ENCODE data around the gene KRTAP23-1. TPM values are rescaled to one million over a fixed set of nuclear protein-coding genes. Genes with fewer than 3 reads are reported as not detected.

The KRTAP23-1 gene
- total RNA-seq, 1 experiment from 2014 or later: not detected

GRCh38 chr21:30340714-30341573, 7.5 kb downstream of the KRTAP23-1 start:
- intact Hi-C loops (cut with micrococcal nuclease): loop anchor here (1.0 to 10.0 kb wide), 5 partner anchors 68 to 745 kb away; partner anchors contain the start of gene KRTAP19-5
- H3K4me2 ChIP-seq (ENCODE audit: low read length): no peak overlapping the region
- H3K9me3 ChIP-seq (ENCODE audit: low read length): 0 out of 2 replicates have a peak, but pooled peaks cover 3% of the 10 kb centered on the region
- peak; percentile 82 for ATAC-seq
- peak; percentile 83 for DNase-seq
- POLR2A ChIA-PET (ENCODE audit: unreplicated experiment): no interaction called here
- H3K9ac ChIP-seq (ENCODE audit: low read length): no peak overlapping the region
- H3F3A ChIP-seq (ENCODE audit: low read length, unreplicated experiment): no peaks in the 10 kb centered on the region
- BruUV-seq (replicated peaks): no TSS peak
- TF ChIP-seq EZH2phosphoT487 (IDR thresholded peaks at IDR 0.05; ENCODE audit: borderline replicate concordance, low read length): no peak
- TF ChIP-seq CTCF (conservative IDR thresholded peaks at IDR 0.05; ENCODE audit: low read depth, low read length): peak; percentile 96
- no peak for TF ChIP-seq EZH2 (IDR thresholded peaks at IDR 0.05; ENCODE audit: low read length, unreplicated experiment)
- no peaks in the 10 kb centered on the region for H3K79me2 ChIP-seq (ENCODE audit: low read length)
- no peak overlapping the region for H2AFZ ChIP-seq (ENCODE audit: low read length)
- H3K36me3 ChIP-seq (ENCODE audit: low read depth, low read length): no peaks in the 10 kb centered on the region
- H4K20me1 ChIP-seq (ENCODE audit: low read length): no peaks in the 10 kb centered on the region
- H3K4me1 ChIP-seq (ENCODE audit: insufficient read depth, low read length): peaks cover 19% of the 10 kb centered on the region
- H3K27me3 ChIP-seq (ENCODE audit: low read length): peaks cover 10% of the 10 kb centered on the region; the same call in 1 of the 2 replicates
- CTCF ChIA-PET: no interaction called here
- H3K9me2 ChIP-seq (replicated peaks; ENCODE audit: low read length): no peaks in the 10 kb centered on the region
- no peak overlapping the region for H3K4me3 ChIP-seq (ENCODE audit: low read length)
- peak overlapping the region; percentile 78 for H3K27ac ChIP-seq (ENCODE audit: low read length)

- H3K9me2 ChIP-seq (replicated peaks; ENCODE audit: low read length): no peaks in the 10 kb centered on the region
- H3K9ac ChIP-seq (ENCODE audit: low read length): peak overlapping the region; percentile 44
- no peaks in the 10 kb centered on the region for H3K36me3 ChIP-seq (ENCODE audit: low read depth, low read length)
- H3K79me2 ChIP-seq (ENCODE audit: low read length): no peaks in the 10 kb centered on the region
- H3K9me3 ChIP-seq (ENCODE audit: low read length): no peaks in the 10 kb centered on the region
- no peaks in the 10 kb centered on the region for H3F3A ChIP-seq (ENCODE audit: low read length, unreplicated experiment)
- H3K27me3 ChIP-seq (ENCODE audit: low read length): peaks cover 7% of the 10 kb centered on the region; the same call in 1 of the 2 replicates
- no TSS peak for BruUV-seq (replicated peaks)
- CTCF ChIA-PET: no interaction called here
- POLR2A ChIA-PET (ENCODE audit: unreplicated experiment): no interaction called here
- H3K4me2 ChIP-seq (ENCODE audit: low read length): no peak overlapping the region
- ATAC-seq: peak; percentile 33; the same call in 1 of the 2 replicates
- DNase-seq: peak; percentile 38
- no peaks in the 10 kb centered on the region for H4K20me1 ChIP-seq (ENCODE audit: low read length)
- H3K4me3 ChIP-seq (ENCODE audit: low read length): no peak overlapping the region
- H3K4me1 ChIP-seq (ENCODE audit: insufficient read depth, low read length): peaks cover 19% of the 10 kb centered on the region
- TF ChIP-seq CTCF (conservative IDR thresholded peaks at IDR 0.05; ENCODE audit: low read depth, low read length) (no peak), EZH2 (IDR thresholded peaks at IDR 0.05; ENCODE audit: low read length, unreplicated experiment) (no peak), EZH2phosphoT487 (IDR thresholded peaks at IDR 0.05; ENCODE audit: borderline replicate concordance, low read length) (no peak)
- intact Hi-C loops (cut with micrococcal nuclease): no loop called here
- peak overlapping the region; percentile 78 for H3K27ac ChIP-seq (ENCODE audit: low read length)
- no peak overlapping the region for H2AFZ ChIP-seq (ENCODE audit: low read length)
These were observed 9.7 kb downstream of the KRTAP23-1 start for GRCh38 chr21:30338717-30339116.

- ATAC-seq (no peak), DNase-seq (peak; percentile 58)
- peak overlapping the region; percentile 44; the same call in 1 of the 2 replicates for H3K9ac ChIP-seq (ENCODE audit: low read length)
- H2AFZ ChIP-seq (ENCODE audit: low read length): no peak overlapping the region
- peak overlapping the region; percentile 78 for H3K27ac ChIP-seq (ENCODE audit: low read length)
- H3K4me3 ChIP-seq (ENCODE audit: low read length): no peak overlapping the region
- H3K4me2 ChIP-seq (ENCODE audit: low read length): no peak overlapping the region
- H3K9me3 ChIP-seq (ENCODE audit: low read length): no peaks in the 10 kb centered on the region
- H4K20me1 ChIP-seq (ENCODE audit: low read length): no peaks in the 10 kb centered on the region
- no peaks in the 10 kb centered on the region for H3F3A ChIP-seq (ENCODE audit: low read length, unreplicated experiment)
- intact Hi-C loops (cut with micrococcal nuclease): no loop called here
- H3K36me3 ChIP-seq (ENCODE audit: low read depth, low read length): no peaks in the 10 kb centered on the region
- no peaks in the 10 kb centered on the region for H3K27me3 ChIP-seq (ENCODE audit: low read length)
- no TSS peak for BruUV-seq (replicated peaks)
- H3K4me1 ChIP-seq (ENCODE audit: insufficient read depth, low read length): peaks cover 19% of the 10 kb centered on the region
- no peaks in the 10 kb centered on the region for H3K9me2 ChIP-seq (replicated peaks; ENCODE audit: low read length)
- H3K79me2 ChIP-seq (ENCODE audit: low read length): no peaks in the 10 kb centered on the region
- TF ChIP-seq EZH2phosphoT487 (IDR thresholded peaks at IDR 0.05; ENCODE audit: borderline replicate concordance, low read length): no peak
- TF ChIP-seq CTCF (conservative IDR thresholded peaks at IDR 0.05; ENCODE audit: low read depth, low read length): no peak
- TF ChIP-seq EZH2 (IDR thresholded peaks at IDR 0.05; ENCODE audit: low read length, unreplicated experiment): no peak
- ChIA-PET POLR2A (ENCODE audit: unreplicated experiment) (no interaction called here), CTCF (interaction anchor here (0.6 kb wide), 1 partner anchor 46 kb away, joined by 4 read pairs; no protein-coding TSS in a partner anchor)
These were observed 10.6 kb downstream of the KRTAP23-1 start for GRCh38 chr21:30337772-30338171.
